ENCODE data around the gene NUDT4.

GRCh38 chr12:93375906-93376305 lies 1.8 kb upstream of the NUDT4 start:
- TF ChIP-seq SPI1 (IDR thresholded peaks at IDR 0.05; ENCODE audit: low read depth, low read length) (no peak), POLR2A (IDR thresholded peaks at IDR 0.05; ENCODE audit: low read depth, low read length) (no peak), TAF1 (IDR thresholded peaks at IDR 0.05; ENCODE audit: low read depth, low read length) (no peak), POLR2AphosphoS5 (IDR thresholded peaks at IDR 0.05; ENCODE audit: low read depth, low read length) (no peak), POU2F2 (IDR thresholded peaks at IDR 0.05; ENCODE audit: low read depth, low read length) (no peak)

Measured in GM12891 (cell line).